K562 (cell line): Measurements from ENCODE around the gene TLDC2.
"Not testable (repeated sequence)": the region's sequence is repeated elsewhere in the genome, so short reads cannot be mapped to it uniquely, and the experiment has no call there.

Experiments
- CTCF ChIP-seq, 3 experiments: IDR thresholded peaks in 2 of 3; conservative IDR thresholded peaks in 1 of 3; 2 replicates each; pipeline ENCODE4 v1.5.1; 2011 to 2012; ENCODE audit warnings: low read length in 3 of 3, mild to moderate bottlenecking in 3 of 3, control low read depth in 2 of 3, improper control_type of control experiment in 1 of 3, inconsistent platforms in 1 of 3, low read depth in 1 of 3, mixed read lengths in 1 of 3, moderate library complexity in 1 of 3; ENCODE audit not compliant: insufficient read depth in 2 of 3
- EGR1 ChIP-seq: fragments of 450-650 bp; conservative IDR thresholded peaks from 2 replicates; pipeline ENCODE4 v1.6.1; 2017; ENCODE audit warnings: mild to moderate bottlenecking
- EP300 ChIP-seq: IDR thresholded peaks from 2 replicates; pipeline ENCODE4 v1.6.1; 2012; ENCODE audit warnings: low read length, improper control_type of control experiment
- EZH2 ChIP-seq: IDR thresholded peaks from 2 replicates; pipeline ENCODE4 v1.6.1; 2012; ENCODE audit warnings: low read depth, mild to moderate bottlenecking, inconsistent platforms, low read length, borderline replicate concordance
- POLR2G ChIP-seq: fragments of 200-400 bp; formaldehyde crosslinking; IDR thresholded peaks from 2 replicates; pipeline ENCODE4 v1.6.1; 2017; ENCODE audit warnings: low read depth, mild to moderate bottlenecking, antibody characterized with exemption, low read length, moderate library complexity
- PREB ChIP-seq: sonication (generic); formaldehyde crosslinking; IDR thresholded peaks from 2 replicates; pipeline ENCODE4 v1.8.1; 2023; ENCODE audit warnings: mild to moderate bottlenecking, missing genetic modification reagents
- STAT5B ChIP-seq: fragments of 250-450 bp; sonication (Bioruptor Pico); IDR thresholded peaks from 2 replicates; pipeline ENCODE4 v1.8.0; 2021; ENCODE audit warnings: mild to moderate bottlenecking, inconsistent platforms
- ZNF311 ChIP-seq: fragments of 250-450 bp; sonication (Bioruptor Pico); IDR thresholded peaks from 2 replicates; pipeline ENCODE4 v1.4.0; 2020; ENCODE audit warnings: mild to moderate bottlenecking, moderate library complexity
- TF ChIP-seq, protein P1 (sequence below): sonication (generic); formaldehyde crosslinking; IDR thresholded peaks from 2 replicates; pipeline ENCODE4 v1.8.0; 2022; ENCODE audit warnings: mild to moderate bottlenecking, low read depth, missing genetic modification reagents

GRCh38 chr20:36906086-36906485 lies 30.1 kb downstream of the TLDC2 start:
- TF ChIP-seq ZNF311; PREB (CRISPR knock-in tag); CTCF (IDR thresholded peaks at IDR 0.05 in 2 of 3, conservative IDR thresholded peaks at IDR 0.05 in 1 of 3; ENCODE audit: insufficient read depth in 2 of 3, low read depth in 1 of 3, low read length in 3 of 3); POLR2G; EP300; EZH2; STAT5B (CRISPR knock-in tag); EGR1: not testable (repeated sequence)
- TF ChIP-seq, protein P1, sequence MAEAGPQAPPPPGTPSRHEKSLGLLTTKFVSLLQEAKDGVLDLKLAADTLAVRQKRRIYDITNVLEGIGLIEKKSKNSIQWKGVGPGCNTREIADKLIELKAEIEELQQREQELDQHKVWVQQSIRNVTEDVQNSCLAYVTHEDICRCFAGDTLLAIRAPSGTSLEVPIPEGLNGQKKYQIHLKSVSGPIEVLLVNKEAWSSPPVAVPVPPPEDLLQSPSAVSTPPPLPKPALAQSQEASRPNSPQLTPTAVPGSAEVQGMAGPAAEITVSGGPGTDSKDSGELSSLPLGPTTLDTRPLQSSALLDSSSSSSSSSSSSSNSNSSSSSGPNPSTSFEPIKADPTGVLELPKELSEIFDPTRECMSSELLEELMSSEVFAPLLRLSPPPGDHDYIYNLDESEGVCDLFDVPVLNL = not testable (repeated sequence)
